Mesothelial cell of epicardium (in vitro differentiated cells): ENCODE results near the gene FRAS1. TPM values are rescaled to one million over a fixed set of nuclear protein-coding genes. Genes with fewer than 3 reads are reported as not detected.

Experiments
- DNase-seq, 2 experiments: peaks; one replicate each; pipeline ENCODE4 v3.0.0; 2021; ENCODE audit warnings: low spot score in 2 of 2; ENCODE audit not compliant: unreplicated experiment in 2 of 2
- H3K27ac Mint-ChIP-seq: 2 replicates; pipeline ENCODE4 v1.8.0; 2021; ENCODE audit warnings: mixed read lengths
- H3K27me3 Mint-ChIP-seq: 2 replicates; pipeline ENCODE4 v1.8.0; 2021; ENCODE audit warnings: low read depth, mixed read lengths
- H3K36me3 Mint-ChIP-seq: 2 replicates; pipeline ENCODE4 v1.8.0; 2021; ENCODE audit warnings: mixed read lengths
- H3K4me1 Mint-ChIP-seq: 2 replicates; pipeline ENCODE4 v1.8.0; 2021; ENCODE audit warnings: mixed read lengths
- H3K4me3 Mint-ChIP-seq: 2 replicates; pipeline ENCODE4 v1.8.0; 2021; ENCODE audit warnings: mild to moderate bottlenecking, moderate library complexity, mixed read lengths
- H3K9me3 Mint-ChIP-seq: 2 replicates; pipeline ENCODE4 v1.8.0; 2021; ENCODE audit warnings: mixed read lengths
- total RNA-seq: library from RNA; stranded (reverse); gene quantifications from 3 replicates; pipeline ENCODE4 v1.2.1, GENCODE V29; 2021
- TF ChIP-seq, protein P1 (sequence below): fragments of 200-600 bp; sonication (generic); IDR thresholded peaks from one replicate; pipeline ENCODE4 v1.5.0; 2021; ENCODE audit warnings: antibody characterized with exemption; ENCODE audit not compliant: unreplicated experiment

The FRAS1 gene
- total RNA-seq, 1 donor from 2014 or later: 51.9 TPM

DNA sequence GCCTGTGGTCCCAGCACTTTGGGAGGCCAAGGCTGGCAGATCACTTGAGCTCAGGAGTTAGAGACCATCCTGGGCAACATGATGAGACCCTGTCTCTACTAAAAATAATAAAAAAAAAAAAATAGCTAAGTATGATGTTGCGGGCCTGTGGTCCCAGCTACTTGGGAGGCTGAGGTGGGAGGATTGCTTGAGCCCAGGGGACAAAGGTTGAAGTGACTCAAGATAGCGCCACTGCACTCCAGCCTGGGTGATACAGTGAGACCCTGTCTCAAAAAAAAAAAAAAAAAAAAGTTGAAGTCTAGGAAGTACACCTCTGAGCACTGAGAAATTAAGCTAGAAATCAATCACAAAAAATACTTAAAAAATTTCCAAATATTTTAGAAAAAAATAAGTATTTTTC lies 86.5 kb downstream of the FRAS1 start:
- TF ChIP-seq, protein P1, sequence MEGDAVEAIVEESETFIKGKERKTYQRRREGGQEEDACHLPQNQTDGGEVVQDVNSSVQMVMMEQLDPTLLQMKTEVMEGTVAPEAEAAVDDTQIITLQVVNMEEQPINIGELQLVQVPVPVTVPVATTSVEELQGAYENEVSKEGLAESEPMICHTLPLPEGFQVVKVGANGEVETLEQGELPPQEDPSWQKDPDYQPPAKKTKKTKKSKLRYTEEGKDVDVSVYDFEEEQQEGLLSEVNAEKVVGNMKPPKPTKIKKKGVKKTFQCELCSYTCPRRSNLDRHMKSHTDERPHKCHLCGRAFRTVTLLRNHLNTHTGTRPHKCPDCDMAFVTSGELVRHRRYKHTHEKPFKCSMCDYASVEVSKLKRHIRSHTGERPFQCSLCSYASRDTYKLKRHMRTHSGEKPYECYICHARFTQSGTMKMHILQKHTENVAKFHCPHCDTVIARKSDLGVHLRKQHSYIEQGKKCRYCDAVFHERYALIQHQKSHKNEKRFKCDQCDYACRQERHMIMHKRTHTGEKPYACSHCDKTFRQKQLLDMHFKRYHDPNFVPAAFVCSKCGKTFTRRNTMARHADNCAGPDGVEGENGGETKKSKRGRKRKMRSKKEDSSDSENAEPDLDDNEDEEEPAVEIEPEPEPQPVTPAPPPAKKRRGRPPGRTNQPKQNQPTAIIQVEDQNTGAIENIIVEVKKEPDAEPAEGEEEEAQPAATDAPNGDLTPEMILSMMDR: no peak
- peaks cover 2% of the 10 kb centered on the region for H3K4me1 Mint-ChIP-seq
- peaks cover 16% of the 10 kb centered on the region for H3K36me3 Mint-ChIP-seq
- H3K4me3 Mint-ChIP-seq: no peak overlapping the region
- H3K27me3 Mint-ChIP-seq: no peaks in the 10 kb centered on the region
- DNase-seq: no peak
- H3K9me3 Mint-ChIP-seq: peaks cover 19% of the 10 kb centered on the region
- H3K27ac Mint-ChIP-seq: no peak overlapping the region

DNA sequence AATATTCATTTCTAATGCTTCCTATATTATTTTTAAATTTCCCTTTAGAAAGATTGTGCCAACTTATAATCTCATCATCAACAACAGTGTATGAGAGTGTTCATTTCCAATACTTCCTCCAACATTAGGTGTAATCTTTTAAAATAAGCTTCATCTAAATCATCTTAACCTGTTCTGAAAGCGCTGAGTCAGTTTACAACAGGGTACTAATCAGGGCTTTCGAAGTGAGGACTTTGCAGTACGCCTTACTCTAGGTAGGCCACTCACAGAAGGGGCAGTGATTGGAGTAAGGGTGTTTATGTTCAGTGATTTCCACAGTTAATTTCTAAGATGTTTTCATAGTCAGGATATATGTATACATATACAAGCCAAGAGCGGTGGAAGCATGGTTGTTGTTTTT lies 87.9 kb downstream of the FRAS1 start:
- Mint-ChIP-seq H3K4me3 (no peak overlapping the region), H3K4me1 (peaks cover 10% of the 10 kb centered on the region), H3K27me3 (no peaks in the 10 kb centered on the region), H3K9me3 (peaks cover 19% of the 10 kb centered on the region), H3K27ac (no peak overlapping the region), H3K36me3 (peaks cover 16% of the 10 kb centered on the region)
- DNase-seq: no peak
- TF ChIP-seq, protein P1: no peak

DNA sequence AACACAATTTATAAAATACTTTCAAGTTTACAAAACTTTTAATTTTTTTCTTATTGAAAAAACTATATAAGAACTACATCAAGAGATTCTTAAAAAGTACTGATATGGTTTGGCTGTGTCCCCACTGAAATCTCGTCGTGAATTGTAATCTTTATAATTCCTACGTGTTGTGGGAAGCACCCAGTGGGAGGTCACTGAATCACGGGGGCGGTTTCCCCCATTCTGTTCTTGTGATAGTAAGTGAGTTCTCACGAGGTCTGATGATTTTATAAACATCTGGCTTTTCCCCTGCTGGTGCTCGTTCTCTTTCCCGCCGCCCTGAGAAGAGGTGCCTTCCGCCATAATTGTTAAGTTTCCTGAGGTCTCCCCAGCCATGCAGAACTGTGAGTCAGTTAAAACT lies 88.5 kb downstream of the FRAS1 start:
- no peak overlapping the region for H3K4me3 Mint-ChIP-seq
- no peaks in the 10 kb centered on the region for H3K27me3 Mint-ChIP-seq

DNA sequence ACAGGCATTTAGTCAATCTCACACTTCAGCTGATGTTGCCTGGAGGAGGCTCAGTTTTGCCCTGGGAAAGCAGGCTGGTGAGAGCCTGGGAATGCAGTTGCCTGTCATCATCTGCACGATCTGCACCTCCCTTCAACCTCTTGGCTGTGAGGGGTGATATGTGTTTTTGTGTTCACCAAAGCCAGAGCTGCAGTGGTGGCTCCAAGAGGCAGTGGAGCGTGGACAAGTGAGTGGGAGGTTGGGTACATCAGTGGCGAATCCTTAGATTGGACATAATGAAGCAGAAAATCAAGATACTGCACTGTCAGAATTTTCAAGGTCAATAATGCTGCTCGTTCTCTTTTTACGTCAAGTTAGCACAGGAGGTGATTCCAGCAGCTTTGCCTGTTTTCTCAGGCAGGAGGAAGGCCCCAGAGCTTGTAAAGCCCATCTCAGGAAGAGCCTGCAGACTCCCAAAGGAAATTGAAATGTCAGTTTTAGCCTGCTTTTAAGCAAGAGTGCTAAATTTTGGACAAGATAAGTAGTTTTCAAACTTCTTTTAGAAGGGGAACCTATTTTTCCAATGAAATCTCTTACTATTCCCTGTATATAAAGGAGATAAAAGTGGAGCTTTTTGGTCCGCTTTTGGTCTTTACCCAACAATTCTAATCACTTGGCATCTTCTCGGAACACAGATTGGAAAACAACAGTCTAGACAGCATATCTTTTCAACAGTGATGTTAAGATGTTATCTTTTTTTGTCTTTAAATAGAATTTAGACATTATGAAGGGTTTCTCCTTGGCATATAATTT lies 92.8 kb downstream of the FRAS1 start:
- Mint-ChIP-seq H3K4me3 (peak overlapping the region; percentile 4), H3K36me3 (no peaks in the 10 kb centered on the region)
- DNase-seq: no peak

More for the DNA sequence above, 88.5 kb downstream of the FRAS1 start:
- peaks cover 16% of the 10 kb centered on the region for H3K36me3 Mint-ChIP-seq
- TF ChIP-seq, protein P1: no peak
- no peak overlapping the region for H3K27ac Mint-ChIP-seq
- peaks cover 16% of the 10 kb centered on the region for H3K4me1 Mint-ChIP-seq
- peaks cover 19% of the 10 kb centered on the region for H3K9me3 Mint-ChIP-seq
- DNase-seq: no peak

DNA sequence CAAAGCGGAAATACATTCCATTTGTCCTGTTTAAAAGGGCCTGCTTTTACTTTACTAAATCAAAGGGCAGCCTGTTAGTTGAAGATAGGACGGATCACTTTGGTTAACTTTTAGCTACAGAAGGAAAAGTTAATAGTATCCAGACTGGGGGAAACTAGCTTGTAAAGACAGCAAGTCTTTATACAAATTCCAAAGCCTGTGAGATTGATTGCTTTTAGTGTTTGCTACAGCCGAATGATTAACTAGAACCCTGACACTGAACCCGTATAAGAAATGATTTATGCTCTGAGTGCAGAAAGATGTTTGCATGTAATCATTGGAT lies 93.4 kb downstream of the FRAS1 start:
- Mint-ChIP-seq H3K27me3 (no peaks in the 10 kb centered on the region), H3K27ac (peak overlapping the region; percentile 48), H3K36me3 (no peaks in the 10 kb centered on the region), H3K4me1 (peaks cover 41% of the 10 kb centered on the region), H3K4me3 (peak overlapping the region; percentile 4), H3K9me3 (no peaks in the 10 kb centered on the region)
- no peak for DNase-seq
- TF ChIP-seq, protein P1: no peak

More for the DNA sequence above, 92.8 kb downstream of the FRAS1 start:
- TF ChIP-seq, protein P1: no peak
- Mint-ChIP-seq H3K27ac (peak overlapping the region; percentile 48), H3K4me1 (peaks cover 37% of the 10 kb centered on the region), H3K27me3 (no peaks in the 10 kb centered on the region), H3K9me3 (no peaks in the 10 kb centered on the region)

DNA sequence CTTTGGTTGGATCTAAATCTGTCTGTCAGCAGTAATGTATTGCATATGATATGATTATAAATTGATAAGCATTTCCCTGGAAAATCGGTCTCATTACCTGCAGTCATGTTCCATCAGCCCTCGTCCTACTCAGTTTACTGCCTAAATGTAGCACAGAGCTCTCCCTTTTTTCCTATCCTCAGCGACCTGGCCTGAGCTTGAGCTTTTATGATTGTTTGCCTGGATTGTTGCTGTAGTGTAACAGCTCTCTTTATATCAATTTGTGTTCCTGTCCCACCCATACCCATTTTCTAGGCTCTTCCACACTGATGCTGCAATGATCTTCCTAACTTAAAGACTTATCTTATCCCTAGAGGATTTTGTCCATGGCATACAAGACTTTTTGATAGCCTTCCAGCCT lies 95.7 kb downstream of the FRAS1 start:
- Mint-ChIP-seq H3K36me3 (peaks cover 4% of the 10 kb centered on the region), H3K4me3 (no peak overlapping the region), H3K27ac (no peak overlapping the region), H3K27me3 (no peaks in the 10 kb centered on the region), H3K9me3 (peaks cover 4% of the 10 kb centered on the region), H3K4me1 (peaks cover 45% of the 10 kb centered on the region)
- no peak for DNase-seq
- TF ChIP-seq, protein P1: no peak
